Astrocyte of the spinal cord (primary cell): ENCODE data around the gene SPATA13.

ENCODE experiments used
- DNase-seq: peaks from one replicate; pipeline ENCODE4 v3.0.0; 2011; ENCODE audit warnings: low read depth, low spot score
- H3K4me3 ChIP-seq: 2 replicates; pipeline ENCODE4 v1.5.1; 2011; ENCODE audit warnings: low read depth, mild to moderate bottlenecking, low read length, moderate library complexity
- CTCF ChIP-seq: IDR thresholded peaks from 2 replicates; pipeline ENCODE4 v1.5.1; 2012; ENCODE audit warnings: low read depth, mild to moderate bottlenecking, low read length, inconsistent platforms
- in situ Hi-C: cut with HindIII; loops from 2 replicates; pipeline ENCODE4 v1.10.0; 2017; ENCODE audit warnings: low sequenced_read_pairs

Gene SPATA13

DNA sequence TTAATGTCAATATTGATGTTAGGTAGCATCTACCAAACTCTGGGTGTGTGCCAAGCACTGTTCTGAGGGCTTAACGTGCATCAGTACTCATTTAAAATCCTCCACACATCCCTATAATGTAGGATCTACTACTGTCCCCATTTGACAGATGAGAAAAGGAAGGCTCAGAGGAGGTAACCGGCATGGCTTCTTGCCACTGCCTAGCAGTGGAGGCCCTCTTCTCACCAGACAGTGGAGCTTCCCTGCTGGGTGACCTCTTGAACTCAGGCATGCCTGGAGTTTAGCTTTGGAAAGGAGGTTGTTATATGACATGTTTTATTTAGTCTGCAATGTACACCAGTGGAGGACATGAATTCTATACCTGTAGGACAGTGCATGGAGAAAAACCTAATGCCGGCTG is 2.1 kb downstream of the SPATA13 start:
- in situ Hi-C loops: no loop called here
- H3K4me3 ChIP-seq: no peak overlapping the region
- TF ChIP-seq CTCF: no peak
- DNase-seq: no peak

GRCh38 chr13:24165746-24166145 is 5.2 kb downstream of the SPATA13 start:
- no peak for TF ChIP-seq CTCF
- in situ Hi-C loops: no loop called here
- peak; percentile 46 for DNase-seq
- no peak overlapping the region for H3K4me3 ChIP-seq

DNA sequence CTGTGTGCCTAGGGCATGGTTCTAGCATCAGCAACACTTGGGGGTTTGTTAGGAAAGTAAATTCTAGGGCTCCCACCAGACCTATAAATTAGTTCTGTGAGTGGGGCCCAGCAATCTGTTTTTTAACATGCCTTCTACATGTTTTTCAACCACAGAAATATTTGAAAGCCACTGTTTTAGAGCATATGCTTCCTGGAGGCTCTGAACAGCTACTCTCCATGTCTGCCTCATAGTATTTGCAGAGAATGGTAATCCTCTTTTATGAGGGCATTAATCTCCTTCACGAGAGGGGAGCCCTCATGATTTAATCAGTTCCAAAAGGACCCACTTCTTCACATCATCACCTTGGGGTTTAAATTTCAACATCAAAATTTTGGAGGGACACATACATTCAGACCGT is 6.0 kb downstream of the SPATA13 start:
- no peak for TF ChIP-seq CTCF
- in situ Hi-C loops: no loop called here
- DNase-seq: no peak
- H3K4me3 ChIP-seq: no peak overlapping the region

- no peak for TF ChIP-seq CTCF
- H3K4me3 ChIP-seq: no peak overlapping the region
- DNase-seq: no peak
- in situ Hi-C loops: no loop called here
Observed at GRCh38 chr13:24167666-24168391, 7.3 kb downstream of the SPATA13 start.

- TF ChIP-seq CTCF: no peak
- DNase-seq: peak; percentile 62
- H3K4me3 ChIP-seq: no peak overlapping the region
- in situ Hi-C loops: no loop called here
Observed at GRCh38 chr13:24168392-24168750, 7.9 kb downstream of the SPATA13 start.

- TF ChIP-seq CTCF: no peak
- in situ Hi-C loops: no loop called here
- H3K4me3 ChIP-seq: no peak overlapping the region
- peak; percentile 47 for DNase-seq
Observed at GRCh38 chr13:24168979-24169378, 8.5 kb downstream of the SPATA13 start.
